HG02571 (cell line): Measurements from ENCODE around the gene PRDM2.

Experiments used
- ATAC-seq: cut with Tn5 transposase; IDR thresholded peaks from one replicate; pipeline ENCODE4 v1.9.1; 2021; ENCODE audit warnings: mild to moderate bottlenecking, moderate library complexity; ENCODE audit not compliant: unreplicated experiment

Gene PRDM2

DNA sequence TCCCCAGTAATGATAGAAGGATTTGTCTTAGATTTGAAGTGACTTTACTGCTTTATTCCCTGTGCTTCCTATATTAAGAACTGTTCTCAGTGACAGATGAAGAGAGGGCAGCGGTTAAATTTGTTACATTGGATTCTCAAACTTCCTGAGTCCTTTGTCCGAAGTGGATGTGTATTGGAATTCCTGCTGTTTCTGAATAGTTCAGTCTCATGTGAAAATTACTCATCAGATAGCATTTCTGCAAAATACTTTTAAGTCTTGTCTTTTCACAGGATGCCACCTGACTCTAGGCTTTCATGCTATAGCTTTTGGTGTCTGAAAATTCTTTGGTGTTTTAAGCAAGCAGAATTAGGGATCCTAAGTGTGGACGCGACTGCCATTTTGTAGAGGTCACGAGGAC is 83.6 kb downstream of the PRDM2 start:
- ATAC-seq: no peak

DNA sequence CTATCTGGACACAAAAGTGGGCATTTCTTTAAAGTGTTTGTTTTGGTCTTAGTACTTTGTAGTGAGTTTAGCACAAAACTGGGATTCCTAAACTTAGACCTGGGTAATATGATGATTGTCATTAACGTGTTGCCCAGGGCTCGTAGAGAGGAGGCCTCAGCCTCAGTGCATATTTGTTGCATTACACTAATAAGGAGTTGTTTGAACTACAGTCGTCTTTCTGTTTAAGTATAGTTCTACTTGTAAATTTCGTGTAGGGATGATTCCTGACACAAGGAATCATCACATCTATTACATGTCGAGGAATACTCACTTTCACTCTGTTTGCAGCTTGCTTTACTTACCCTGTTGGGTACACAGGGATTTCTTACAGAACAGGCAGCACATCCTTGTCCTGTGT is 85.0 kb downstream of the PRDM2 start:
- ATAC-seq: no peak

DNA sequence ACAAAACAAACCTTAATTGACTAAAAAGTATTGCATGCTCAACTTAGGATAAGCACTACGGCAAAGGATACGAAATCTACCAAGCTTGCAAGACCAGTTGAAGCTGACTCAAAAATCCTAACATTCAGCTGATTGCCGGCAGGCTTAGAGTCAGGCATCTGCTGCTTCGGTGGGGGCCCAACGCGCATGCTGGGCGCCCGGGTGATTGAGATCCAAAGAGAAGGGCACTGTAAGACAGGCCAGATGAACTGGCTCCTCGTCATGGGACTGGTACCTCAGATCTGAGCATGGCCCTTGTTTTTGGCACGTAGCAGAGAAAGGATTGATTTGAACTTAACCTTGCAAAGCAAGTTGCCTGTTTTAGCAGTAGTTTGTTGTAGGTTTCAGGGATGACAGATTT is 86.6 kb downstream of the PRDM2 start:
- ATAC-seq: no peak

DNA sequence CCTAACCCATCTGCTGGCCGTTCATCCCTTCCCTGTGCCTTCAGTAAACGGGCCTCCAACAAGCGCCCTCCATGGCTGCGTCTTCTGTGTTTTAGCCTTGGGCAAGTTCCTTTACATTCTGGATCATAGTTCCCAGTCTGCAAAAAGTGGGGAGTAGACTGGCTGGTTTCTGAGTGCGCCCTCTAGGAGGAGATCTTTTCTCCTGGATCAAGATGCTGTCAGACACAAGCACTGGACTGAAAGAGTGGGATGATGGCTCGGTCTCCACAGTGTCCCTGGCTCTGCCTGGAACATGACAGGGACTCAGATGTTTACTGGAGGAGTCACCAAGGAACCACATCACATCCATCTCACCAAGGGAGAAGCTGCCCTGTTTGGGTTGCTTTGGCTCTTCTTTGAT is 88.8 kb downstream of the PRDM2 start:
- ATAC-seq: no peak

DNA sequence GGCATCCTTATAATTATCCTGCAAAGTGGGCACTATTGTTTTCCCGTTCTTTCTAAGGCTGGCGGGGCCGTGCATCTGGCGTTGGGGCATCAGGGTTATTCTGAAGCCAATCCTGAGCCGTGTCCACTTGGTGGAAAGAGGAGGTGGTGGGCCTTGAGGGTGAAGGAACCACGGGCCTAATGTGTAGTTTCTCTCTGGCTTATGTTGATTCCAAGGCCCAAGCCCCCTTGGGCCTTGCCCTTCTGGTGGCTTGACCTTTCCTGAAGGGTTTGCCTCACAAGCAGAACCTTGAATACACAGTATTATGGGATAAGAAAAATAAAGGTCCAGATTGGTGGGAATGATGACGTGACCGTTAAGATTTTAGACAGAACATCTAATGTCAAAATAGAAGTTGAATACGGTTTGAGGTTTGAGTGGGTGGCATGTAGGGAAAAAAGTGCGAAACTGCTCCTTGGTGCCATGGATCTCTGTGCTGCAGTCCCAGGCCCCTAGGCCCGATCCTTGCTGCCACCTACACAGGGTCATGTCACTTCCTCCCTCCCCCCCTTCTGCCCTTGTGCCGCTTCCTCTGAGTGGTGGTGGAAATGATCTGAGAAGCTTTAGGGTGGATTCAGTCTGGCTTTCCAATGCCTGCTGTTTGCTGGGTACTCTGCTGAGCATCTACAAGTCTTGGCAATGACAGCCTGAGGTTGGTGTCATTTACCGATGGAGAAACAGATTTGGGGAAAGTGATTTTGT is 90.5 kb downstream of the PRDM2 start:
- ATAC-seq: no peak

DNA sequence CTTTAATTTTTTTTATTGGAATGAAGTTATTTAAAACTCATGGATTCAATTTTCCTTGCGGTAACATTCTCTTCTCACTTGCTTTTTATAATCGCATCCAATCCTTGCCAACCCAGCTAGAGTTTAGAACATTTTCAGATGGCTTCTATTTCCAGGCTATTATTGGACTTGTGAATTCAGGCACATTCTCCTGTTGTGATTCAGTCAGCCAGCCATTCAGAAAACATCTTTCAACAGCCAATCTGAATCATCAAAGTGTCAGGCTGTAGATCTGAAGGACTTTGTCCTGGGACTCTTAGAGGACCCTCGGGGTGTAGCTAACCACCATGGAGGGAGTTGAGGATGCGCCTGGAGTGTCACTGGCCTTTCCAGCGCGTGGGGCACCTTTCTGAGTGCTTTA is 92.4 kb downstream of the PRDM2 start:
- ATAC-seq: no peak

DNA sequence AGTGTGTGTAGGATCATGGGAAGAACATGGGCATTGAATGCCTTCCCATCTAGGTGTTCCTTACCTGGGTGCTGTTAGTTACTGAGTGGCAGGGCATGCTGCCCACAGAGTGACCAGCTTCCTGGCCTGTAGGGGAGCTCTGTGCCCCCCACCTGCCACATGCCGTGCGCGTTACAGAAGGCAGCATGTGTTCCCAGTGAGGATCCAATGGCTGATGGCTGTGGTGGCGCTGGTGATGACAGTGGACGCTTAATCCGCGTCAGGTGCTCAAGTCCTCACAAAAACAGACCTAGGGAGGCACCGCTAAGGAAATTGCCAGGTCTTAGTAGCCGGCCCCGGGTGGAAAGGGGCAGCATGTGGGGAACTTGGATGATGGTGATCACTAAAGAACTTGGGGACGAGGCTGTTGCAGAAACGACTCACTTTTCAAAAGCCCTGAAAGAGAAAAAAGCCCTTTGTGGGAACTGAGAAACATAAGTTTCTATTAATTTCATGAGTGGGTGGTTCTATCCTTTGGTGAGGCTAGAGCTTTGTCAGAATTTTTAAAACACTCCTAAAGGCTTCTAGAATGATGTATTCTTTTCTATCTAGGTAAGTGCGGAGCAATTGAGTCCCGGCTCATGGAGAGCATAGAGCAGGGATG is 93.2 kb downstream of the PRDM2 start:
- no peak for ATAC-seq

DNA sequence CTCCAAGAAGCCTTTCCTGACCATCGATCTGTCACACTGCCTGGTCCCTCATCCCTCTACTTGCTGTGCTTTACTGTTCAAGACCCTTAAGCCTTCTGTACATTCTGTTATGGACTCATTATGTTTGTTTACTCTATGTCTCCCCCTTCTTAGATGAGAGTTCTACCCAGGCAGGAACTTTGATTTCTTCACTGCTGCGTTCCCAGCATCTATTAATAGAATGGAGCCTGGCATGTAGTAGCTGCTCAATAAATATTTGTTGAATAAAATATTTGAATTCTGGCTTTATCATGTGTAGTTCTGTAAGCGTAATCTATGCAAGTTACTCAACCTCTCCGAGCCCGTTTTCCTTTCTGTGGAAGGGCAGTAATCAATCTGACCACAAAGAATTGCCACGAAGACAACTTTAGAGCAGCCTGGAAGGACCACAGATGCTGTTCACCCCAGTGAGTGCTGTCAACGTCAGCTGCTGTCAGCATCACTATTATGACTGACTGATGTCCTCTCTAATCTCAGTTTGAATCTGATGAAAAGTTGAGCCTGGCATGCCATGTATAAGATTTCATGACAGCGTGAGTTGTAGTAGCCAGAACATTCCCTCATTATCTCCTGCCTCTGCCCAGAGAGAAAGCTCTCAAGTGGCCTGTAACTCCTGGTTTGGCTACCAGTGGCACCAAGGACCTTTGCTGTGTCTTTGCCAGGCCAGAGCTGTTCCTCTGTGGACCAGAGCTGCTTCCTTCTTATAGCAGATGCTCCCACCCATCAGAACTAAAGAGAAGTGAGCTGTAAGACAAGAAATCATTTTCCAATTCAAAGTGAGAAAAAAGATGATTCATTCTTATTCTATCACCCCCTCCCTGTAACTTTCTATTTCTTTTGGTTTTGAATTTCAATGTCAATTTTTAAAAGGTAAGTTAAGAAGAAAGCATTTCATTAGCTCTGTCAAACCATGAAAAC is 94.5 kb downstream of the PRDM2 start:
- ATAC-seq: no peak

DNA sequence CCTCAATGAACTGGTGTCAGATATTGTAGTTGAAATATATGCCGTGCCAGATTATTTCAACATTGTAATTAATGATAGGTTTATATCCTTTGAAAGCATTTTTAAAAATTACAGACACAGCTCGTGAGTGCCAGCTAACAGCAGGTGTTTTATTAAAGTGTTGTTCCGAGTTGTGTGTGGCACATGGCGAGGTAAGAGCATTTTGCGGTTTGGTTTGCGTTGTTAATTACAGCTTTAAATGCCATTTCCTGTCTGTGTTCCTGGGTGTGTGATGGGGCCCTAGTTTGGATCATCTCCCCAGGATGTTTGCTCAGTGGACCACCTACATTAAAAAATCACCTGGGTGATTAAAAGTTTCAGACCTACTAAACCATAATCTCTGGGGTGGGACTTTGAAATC is 97.4 kb downstream of the PRDM2 start:
- no peak for ATAC-seq

DNA sequence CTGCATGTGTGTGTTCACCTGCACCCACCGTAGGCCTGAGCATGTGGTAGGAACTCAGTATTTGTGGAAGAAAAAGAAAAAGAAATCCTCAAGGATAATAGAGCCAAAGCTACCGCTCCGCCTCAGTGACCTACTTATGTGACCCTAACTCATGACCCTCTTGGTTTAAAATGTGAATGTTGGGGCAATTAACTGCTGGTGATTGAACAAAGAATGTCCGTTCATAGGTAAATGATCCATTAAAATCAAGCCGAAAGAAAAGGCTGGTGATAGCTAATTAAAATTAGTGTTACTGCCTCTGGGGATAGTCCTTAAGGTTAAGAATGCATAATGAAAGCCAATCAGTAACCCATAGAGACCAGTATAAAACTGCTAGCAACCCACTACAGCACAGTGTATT is 98.1 kb downstream of the PRDM2 start:
- ATAC-seq: no peak

DNA sequence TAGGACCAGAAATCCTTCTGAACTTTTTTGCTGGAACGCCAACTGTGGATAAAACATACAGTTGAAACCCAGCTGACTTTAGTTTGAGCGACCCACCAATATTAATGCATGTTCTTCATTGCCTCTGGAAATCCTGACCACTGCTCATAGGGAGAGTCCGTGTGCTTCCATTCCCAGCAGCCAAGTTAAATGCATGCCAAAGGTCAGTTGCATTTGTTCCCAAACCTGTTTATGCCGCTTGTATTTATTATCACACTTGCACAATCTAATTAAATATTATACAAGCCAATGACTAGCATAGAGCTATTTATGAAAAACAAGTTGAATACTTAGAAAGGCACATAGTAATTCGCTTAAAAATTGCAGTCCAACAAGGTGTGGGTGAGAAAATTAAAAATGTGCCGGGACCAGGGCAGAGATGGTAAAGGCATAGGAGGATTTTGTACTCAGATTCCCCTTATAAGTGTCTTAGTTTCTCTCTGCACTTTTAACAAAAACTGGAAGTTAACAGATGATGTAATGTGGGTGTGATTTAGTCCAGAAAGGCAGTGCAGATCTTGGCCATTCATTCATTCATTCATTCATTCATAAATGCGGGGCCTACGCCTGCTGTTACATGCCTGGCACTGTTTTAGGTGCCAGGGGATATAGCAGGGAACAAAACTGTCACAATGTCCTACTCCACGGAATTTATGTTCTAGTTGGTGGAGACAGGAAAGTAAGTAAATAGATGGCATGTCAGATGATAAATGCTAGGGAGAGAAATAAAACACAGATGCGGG is 99.7 kb downstream of the PRDM2 start:
- no peak for ATAC-seq

DNA sequence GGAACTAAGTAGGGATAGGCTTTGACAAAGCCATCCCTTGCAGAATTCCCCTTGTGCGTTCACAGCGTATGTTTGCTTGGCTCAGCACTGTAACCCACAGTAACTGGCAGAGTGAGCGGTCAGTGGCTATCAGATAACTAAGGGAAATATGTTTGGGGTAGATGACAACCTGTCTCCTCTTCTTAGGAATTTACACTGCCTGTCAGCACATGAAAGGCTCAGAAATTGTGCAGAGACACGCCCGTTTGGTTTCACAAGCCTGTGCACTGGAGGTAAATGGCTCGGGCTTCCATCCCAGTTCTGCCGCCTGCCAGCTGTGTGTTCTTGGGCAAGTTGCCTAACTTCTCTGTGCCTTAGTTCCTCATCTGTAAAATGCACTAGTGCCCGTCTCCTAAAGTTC is 101.2 kb downstream of the PRDM2 start:
- ATAC-seq: no peak

DNA sequence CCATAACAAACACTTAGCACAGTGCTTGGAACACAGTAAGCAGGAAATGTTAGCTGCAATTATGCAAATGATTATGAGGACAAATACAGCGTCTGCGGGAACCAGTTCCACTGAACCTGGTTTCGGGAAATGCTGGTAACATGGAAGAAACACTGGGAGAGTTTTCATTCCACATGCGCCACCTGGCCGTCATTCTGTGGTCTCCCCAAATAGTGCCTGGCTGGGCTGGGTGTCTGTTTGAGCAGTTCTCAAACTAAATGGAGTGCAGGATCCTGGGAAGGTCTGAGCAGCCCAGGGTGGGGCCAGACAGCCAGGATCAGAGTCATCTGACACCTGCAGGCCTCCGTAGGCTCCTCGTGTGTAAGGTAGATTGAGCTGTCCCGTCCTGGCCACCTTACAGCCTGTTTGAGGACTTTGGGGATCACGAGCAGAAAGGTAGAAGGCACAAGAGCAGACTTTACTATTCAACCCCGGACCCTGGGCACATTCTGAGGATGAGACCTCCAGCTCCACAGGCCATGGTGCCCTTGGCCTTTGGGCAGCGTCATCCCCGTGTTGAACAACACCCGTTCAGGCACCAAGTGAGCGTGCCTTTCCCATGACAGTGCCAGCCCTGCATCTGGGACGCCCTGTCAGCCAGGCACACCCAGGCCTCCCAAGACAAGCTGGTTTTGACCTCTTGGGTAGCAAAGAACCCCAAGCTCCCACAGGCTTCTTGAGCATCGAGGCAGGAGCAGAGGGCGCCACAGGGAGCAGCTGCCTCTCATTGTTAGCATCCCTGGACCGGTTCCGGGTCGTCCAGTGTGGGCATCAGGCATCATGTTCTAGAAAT is 101.9 kb downstream of the PRDM2 start:
- no peak for ATAC-seq

DNA sequence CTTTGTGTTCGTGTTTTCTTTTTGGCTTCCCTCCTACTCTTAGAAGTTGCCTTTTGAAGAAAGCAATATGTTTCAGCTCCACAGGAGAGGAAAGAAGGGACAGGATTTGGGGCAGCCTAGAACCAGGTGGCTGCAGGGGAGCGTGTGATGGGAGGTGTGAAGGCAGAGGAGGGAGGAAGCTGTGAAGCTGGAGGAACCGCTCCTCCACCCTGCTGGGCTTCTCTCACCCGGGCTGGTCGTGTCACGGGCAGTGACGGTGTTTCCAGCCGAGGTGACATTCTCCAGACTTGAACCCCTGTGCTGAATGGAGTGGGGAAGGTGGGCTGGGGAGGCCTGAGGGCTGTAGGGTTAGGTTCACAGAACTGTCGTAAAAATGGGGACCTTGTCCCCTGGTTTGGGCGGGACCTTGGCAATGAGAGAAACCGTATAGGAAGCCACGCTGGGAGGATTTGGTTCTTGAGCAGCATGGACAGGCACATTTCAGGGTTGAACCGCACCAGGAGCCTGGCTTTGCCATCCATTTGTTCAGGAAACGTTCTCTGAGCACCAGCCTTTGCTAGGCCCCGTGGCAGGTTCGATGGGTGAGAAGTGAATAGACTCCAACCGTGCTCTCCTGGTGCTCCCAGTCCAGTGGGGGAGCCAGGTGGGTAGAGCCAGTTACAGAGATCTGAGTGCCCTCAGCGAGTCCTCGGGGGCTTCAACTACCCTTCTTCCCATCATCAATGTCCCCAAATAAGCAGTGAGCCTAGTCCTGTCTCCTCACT is 103.0 kb downstream of the PRDM2 start:
- no peak for ATAC-seq

DNA sequence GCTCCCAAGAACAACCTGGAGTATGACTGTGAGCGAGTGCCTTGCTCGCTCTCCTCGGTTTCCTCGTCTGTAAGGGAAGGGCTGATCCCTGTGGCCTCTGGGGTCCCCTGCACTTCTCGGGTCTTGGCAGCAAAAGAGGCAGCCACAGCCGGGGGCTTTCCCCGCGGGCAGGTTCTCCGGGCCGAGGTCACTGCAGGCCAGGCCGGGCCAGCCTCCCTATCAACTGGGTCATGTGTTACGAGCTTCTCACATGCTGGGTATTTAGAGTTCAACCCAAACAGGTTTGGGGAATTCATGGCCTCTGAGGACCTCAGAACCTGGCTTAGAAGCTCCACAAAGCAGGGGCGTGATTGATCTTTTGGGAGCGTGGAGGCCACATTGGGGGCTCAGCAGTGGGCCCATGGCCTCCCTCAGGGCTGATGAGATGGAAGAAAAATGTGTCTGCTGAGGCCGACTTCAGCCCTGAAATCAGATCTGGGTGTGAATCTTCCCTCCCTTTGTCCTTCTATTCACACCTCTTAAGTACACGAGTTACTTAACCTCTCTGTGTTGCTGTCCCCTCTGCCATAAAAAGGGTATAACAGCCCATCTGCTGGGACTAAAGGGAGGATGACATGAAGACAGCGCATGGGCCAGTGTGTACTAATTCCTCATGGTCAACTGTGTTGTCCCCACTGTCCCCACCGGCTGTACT is 103.7 kb downstream of the PRDM2 start:
- ATAC-seq: no peak

DNA sequence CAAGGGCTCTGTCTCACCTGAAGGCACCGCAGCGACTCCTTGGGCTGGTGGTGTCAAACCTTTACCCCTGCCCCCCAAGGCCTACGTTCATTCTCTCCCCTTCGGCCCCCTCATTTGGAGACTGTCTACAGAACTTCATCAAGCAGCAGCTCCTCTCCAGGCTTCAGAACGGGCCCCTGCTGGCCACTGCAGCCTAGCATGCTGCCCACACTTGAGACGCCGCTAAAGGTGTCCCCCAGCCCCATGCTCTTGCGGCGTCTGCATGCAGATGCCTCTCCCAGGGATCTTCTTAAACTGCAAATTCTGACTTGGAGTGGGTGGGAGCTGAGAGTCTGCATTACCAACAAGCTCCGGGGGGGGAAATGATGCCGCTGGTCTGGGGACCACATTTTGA is 104.2 kb downstream of the PRDM2 start:
- no peak for ATAC-seq

DNA sequence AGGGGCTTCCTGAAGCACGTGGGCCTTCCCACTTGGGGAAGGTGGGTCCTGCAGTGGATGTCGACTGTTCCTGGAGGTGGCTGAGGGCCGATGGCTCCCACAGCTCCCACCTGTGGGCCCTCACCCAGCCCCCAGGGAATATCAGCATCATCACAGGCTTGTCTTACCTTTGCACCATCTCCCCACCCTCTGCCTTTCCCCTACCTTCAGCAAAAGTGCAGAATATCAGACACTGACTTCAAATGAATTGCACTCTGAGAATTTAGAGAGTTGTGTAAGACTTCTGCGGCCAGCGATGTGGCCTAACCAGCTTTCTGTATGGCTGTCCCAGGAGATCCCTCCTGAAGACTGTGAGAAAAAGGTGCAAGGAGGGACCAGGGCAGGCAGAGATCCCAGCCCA is 105.4 kb downstream of the PRDM2 start:
- ATAC-seq: no peak

DNA sequence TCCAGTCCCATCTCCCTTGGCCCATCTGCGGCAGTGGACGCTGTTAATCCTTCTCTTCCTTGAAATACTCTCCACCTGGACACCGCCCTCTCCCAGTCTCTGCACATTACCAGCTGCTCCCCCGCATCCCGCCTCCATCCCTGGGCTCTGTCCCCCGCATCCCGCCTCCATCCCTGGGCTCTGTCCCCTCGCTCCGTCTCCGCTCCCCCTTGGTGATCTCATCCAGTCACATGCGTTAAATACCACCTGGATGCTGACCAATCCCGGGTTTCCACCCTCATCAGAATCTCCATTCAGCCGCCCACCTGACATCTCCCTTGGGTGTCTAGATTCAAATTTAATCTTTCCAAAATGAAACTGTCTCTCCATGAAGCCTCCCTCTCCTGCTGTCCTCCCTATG is 106.1 kb downstream of the PRDM2 start:
- no peak for ATAC-seq

DNA sequence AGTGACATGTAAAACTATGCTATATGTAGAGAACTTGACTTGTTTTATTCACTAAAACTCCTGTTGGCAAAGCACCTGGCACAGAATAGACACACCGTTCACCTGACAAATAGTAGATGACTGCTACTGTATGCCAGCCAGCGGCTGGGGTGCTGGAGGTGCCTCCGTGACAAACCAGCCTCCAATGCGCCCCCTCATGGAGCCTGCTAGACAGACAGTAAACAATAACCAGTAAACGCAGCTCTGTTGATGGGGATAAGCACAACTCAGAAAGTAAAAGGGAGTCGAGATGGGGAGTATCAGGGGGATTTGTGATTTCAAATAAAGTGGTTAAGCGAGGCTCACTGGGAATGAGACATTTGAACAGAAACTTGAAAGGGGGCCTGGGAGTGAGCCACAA is 107.2 kb downstream of the PRDM2 start:
- ATAC-seq: no peak
